Glutamatergic neuron (in vitro differentiated cells): ENCODE data around the gene JAKMIP1. TPM values are rescaled to one million over a fixed set of nuclear protein-coding genes. Genes with fewer than 3 reads are reported as not detected.

ENCODE experiments used
- DNase-seq: peaks from one replicate; pipeline ENCODE4 v3.0.0; 2022
- H3K27ac Mint-ChIP-seq: one replicate; pipeline ENCODE4 v1.8.0; 2020; ENCODE audit warnings: mild to moderate bottlenecking, mixed read lengths, inconsistent platforms; ENCODE audit not compliant: unreplicated experiment
- H3K27me3 Mint-ChIP-seq: one replicate; pipeline ENCODE4 v1.8.0; 2020; ENCODE audit warnings: mild to moderate bottlenecking, moderate library complexity, mixed read lengths, inconsistent platforms; ENCODE audit not compliant: unreplicated experiment
- H3K36me3 Mint-ChIP-seq: one replicate; pipeline ENCODE4 v1.8.0; 2020; ENCODE audit warnings: mild to moderate bottlenecking, mixed read lengths, inconsistent platforms; ENCODE audit not compliant: unreplicated experiment
- H3K4me1 Mint-ChIP-seq: one replicate; pipeline ENCODE4 v1.8.0; 2020; ENCODE audit warnings: mild to moderate bottlenecking, low read depth, mixed read lengths, inconsistent platforms; ENCODE audit not compliant: unreplicated experiment
- H3K4me3 Mint-ChIP-seq: one replicate; pipeline ENCODE4 v1.8.0; 2020; ENCODE audit warnings: mild to moderate bottlenecking, mixed read lengths, inconsistent platforms; ENCODE audit not compliant: unreplicated experiment
- H3K9me3 Mint-ChIP-seq: one replicate; pipeline ENCODE4 v1.8.0; 2020; ENCODE audit warnings: mild to moderate bottlenecking, moderate library complexity, mixed read lengths, inconsistent platforms; ENCODE audit not compliant: unreplicated experiment
- total RNA-seq: library from RNA; stranded (reverse); fragmentation: NEBNext Ultra II Directional; extraction: Animal tissue kit (Norgen Biotek cat#: 25700); gene quantifications from one replicate; pipeline ENCODE4 v1.2.1, GENCODE V29; 2021; ENCODE audit not compliant: unreplicated experiment
- TF ChIP-seq, protein P1 (sequence below): fragments of 200-600 bp; sonication (generic); IDR thresholded peaks from one replicate; pipeline ENCODE4 v1.5.0; 2021; ENCODE audit not compliant: partially characterized antibody, unreplicated experiment

Gene JAKMIP1
- total RNA-seq, 1 donor from 2014 or later: 2.4 TPM

- DNase-seq: no peak
- Mint-ChIP-seq H3K27me3 (no peaks in the 10 kb centered on the region), H3K4me1 (peaks cover 10% of the 10 kb centered on the region), H3K9me3 (no peaks in the 10 kb centered on the region), H3K27ac (no peak overlapping the region), H3K36me3 (no peaks in the 10 kb centered on the region), H3K4me3 (no peak overlapping the region)
- TF ChIP-seq, protein P1, sequence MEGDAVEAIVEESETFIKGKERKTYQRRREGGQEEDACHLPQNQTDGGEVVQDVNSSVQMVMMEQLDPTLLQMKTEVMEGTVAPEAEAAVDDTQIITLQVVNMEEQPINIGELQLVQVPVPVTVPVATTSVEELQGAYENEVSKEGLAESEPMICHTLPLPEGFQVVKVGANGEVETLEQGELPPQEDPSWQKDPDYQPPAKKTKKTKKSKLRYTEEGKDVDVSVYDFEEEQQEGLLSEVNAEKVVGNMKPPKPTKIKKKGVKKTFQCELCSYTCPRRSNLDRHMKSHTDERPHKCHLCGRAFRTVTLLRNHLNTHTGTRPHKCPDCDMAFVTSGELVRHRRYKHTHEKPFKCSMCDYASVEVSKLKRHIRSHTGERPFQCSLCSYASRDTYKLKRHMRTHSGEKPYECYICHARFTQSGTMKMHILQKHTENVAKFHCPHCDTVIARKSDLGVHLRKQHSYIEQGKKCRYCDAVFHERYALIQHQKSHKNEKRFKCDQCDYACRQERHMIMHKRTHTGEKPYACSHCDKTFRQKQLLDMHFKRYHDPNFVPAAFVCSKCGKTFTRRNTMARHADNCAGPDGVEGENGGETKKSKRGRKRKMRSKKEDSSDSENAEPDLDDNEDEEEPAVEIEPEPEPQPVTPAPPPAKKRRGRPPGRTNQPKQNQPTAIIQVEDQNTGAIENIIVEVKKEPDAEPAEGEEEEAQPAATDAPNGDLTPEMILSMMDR: no peak
These were observed 50.2 kb downstream of the JAKMIP1 start for GRCh38 chr4:6150046-6150735.

GRCh38 chr4:6148506-6149205 is 51.7 kb downstream of the JAKMIP1 start:
- DNase-seq: no peak
- peaks cover 9% of the 10 kb centered on the region for H3K36me3 Mint-ChIP-seq
- peaks cover 3% of the 10 kb centered on the region for H3K9me3 Mint-ChIP-seq
- H3K4me3 Mint-ChIP-seq: no peak overlapping the region
- H3K27me3 Mint-ChIP-seq: no peaks in the 10 kb centered on the region
- TF ChIP-seq, protein P1: no peak
- H3K27ac Mint-ChIP-seq: no peak overlapping the region
- peaks cover 5% of the 10 kb centered on the region for H3K4me1 Mint-ChIP-seq

DNA sequence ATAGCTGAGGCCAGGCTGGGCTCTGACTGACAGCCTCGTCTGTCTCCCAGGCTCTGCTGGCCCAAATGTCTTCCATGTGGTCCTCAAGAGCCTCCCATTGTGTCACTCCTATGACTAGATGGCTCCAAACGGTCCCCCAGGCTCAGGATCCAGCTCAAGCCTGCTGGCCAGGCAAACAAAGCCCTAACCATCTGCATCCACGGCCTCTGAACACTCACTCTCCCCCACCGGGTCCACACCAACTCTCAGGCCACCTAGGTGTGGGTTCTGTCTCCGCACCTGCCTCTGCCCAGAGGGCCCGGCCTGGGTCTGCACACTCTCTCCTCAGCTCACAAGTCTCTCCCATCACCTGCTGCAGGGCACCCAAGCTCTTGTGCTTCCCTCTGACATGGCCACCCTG is 52.9 kb downstream of the JAKMIP1 start:
- H3K27ac Mint-ChIP-seq: no peak overlapping the region
- H3K36me3 Mint-ChIP-seq: peaks cover 9% of the 10 kb centered on the region
- peaks cover 3% of the 10 kb centered on the region for H3K9me3 Mint-ChIP-seq

DNA sequence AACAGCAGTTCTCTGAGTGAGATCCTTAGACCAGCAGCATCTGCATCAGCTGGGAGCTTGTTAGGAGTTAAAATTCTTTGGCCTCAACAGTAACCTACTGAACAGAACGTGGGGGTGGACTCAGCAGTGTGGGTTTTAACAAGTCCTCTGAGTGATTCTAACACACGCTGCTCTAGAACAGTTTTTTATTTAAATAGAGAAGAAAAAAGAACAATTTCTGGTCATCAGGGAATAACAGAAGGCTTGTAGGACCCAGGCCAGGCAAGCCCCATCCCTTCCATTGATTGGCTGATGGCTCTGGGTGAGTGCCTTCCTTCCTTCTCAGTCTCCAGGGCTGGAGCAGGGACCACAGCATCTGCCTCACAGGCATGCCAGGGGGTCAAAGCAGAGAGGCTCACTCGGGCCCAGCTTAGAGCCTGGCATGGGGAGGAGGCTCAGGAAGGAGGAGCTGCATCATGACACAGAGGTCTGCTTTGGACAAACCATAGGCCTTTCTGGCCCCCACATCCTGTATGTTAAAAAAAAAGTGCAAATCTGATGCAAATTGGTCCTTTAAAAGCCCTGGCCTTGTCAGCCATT is 56.7 kb downstream of the JAKMIP1 start:
- Mint-ChIP-seq H3K4me3 (no peak overlapping the region), H3K27ac (no peak overlapping the region), H3K27me3 (no peaks in the 10 kb centered on the region), H3K9me3 (peaks cover 3% of the 10 kb centered on the region), H3K4me1 (no peaks in the 10 kb centered on the region), H3K36me3 (peaks cover 9% of the 10 kb centered on the region)
- no peak for DNase-seq
- TF ChIP-seq, protein P1: no peak

More for the DNA sequence above, 52.9 kb downstream of the JAKMIP1 start:
- Mint-ChIP-seq H3K4me3 (no peak overlapping the region), H3K4me1 (peaks cover 3% of the 10 kb centered on the region), H3K27me3 (no peaks in the 10 kb centered on the region)
- DNase-seq: no peak
- TF ChIP-seq, protein P1: no peak
